NCI-H1417 (cell line): ENCODE measurements around the gene HPCA.

Source experiments
- DNase-seq, 3 experiments: peaks; one replicate each; lab custom pipeline; 2025; lab: John Stamatoyannopoulos, UW

HPCA gene

DNA sequence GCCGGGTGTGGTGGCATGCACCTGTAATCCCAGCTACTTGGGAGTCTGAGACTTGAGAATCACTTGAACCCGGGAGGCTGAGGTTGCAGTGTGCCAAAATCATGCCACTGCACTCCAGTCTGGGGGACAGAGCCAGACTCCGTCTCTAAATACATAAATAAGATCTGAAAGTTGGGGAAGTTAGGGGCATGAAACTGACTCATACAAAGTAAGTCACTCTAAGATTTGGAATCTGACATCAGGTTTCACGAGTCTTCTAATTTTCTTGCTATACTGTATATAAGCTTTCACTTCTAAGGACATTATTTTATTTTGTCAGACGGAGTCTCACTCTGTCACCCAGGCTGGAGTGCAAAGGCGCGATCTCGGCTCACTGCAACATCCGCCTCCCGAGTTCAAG lies 48.2 kb downstream of the HPCA start:
- DNase-seq: no peak

DNA sequence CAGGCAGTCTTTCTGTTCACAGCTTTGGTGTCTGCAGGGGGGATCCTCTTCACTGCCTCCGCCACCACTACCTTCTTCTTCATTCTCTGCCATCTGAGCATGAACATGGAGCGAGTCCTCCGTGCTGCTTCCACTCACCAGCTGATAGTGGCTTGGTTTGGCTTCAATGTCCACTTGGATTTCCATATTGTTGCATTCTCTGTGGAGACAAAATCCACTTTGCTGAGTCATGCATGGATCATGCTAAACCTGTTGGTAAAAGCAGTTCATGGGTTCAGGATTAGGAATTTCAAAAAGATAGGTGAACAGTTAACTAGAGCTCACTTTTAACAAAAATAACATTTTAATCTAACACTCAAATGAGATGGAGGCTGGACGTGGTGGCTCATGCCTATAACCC lies 50.8 kb downstream of the HPCA start:
- no peak for DNase-seq

DNA sequence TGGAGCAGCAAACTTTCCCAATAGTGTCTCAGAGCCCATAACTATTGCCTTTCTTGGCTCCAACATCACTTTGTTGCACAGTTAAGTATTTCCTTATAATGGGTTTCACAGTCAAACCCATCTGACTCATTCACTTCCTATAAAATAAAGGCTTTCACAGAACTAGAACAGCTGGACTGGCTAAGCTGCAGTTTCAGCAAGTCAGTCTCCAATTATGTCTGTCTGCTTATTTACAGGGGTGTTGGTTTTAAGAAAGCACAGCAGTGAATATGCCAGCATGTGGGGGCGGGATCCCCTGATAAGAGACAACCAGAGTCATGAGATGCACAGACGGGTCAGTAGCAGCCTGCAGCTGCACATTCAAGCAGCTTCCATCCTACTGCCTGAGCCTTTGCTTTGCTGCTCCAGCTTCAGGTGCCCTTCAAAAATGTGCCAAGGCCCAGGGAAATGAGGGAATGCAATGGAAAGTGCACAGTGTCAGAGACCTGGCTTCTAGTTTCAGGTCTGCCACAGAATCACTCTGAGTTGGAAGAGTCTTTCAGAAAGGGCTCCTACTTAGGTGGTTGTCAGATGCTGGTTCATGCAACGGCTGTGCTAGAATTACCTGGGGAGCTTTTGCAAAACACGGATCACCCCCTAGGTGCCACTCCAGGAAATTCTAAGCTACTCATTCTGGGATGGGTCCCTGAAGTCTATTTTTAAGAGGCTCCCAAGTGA lies 53.5 kb downstream of the HPCA start:
- peak in 1 of 3 experiments; percentile 14 for DNase-seq

DNA sequence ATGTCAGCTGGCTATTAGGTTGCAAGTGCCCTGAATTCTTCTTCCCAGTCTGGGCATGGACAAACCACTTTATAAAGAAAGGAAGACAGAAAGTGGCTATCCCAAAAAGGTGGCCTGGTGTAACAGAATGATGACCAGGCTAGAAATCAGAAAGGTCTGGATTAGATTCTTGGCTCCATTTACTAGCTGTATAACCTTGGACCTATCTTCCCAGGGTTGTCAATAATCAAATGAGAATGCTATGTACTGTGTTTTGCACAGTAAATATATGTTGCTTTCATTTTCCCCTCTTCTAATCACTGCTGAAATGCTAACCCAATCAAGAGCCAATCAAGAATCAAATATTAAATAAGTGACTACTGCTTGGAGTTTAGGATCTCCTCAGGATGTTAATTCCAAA lies 57.9 kb downstream of the HPCA start:
- no peak for DNase-seq
